Measurements from ENCODE around the gene MMP25. TPM values are rescaled to one million over a fixed set of nuclear protein-coding genes. Genes with fewer than 3 reads are reported as not detected.

Gene MMP25
- total RNA-seq, 6 donors from 2014 or later, result 10.0 to 41.4 (median 20.5) TPM

DNA sequence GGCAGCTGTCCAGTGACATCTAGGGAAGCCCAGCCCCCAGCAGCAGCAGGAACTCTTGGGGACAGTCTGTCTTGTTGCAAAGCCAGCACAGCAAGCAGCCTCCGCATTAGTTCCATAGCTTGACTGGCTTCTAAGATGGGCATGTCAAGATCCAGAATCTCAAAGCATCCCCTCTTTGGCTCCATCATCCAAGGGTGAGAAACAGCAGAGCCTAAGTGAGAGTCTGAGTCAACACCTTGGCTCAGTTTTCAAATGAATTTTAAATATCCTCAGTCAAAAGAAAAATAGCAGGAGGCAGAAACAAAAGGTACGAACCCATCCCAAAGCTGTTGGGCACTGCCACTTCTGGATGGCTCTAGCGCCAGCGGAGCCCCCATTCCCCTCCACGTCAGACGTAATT lies 31.4 kb upstream of the MMP25 start:
- no peak for ATAC-seq (ENCODE audit: low FRiP score in 2 of 2)
- Histone ChIP-seq H3K36me3 (no peaks in the 10 kb centered on the region), H3K4me1 (peaks cover 15 to 36% (median 26%) of the 10 kb centered on the region in 4 donors), H3K4me3 (no peak overlapping the region), H3K27me3 (peaks cover 0 to 10% (median 3%) of the 10 kb centered on the region in 4 donors), H3K9me3 (no peaks in the 10 kb centered on the region), H3K27ac (no peak overlapping the region)
- no peak for TF ChIP-seq EP300 (IDR thresholded peaks at IDR 0.05)
- TF ChIP-seq, protein P1, sequence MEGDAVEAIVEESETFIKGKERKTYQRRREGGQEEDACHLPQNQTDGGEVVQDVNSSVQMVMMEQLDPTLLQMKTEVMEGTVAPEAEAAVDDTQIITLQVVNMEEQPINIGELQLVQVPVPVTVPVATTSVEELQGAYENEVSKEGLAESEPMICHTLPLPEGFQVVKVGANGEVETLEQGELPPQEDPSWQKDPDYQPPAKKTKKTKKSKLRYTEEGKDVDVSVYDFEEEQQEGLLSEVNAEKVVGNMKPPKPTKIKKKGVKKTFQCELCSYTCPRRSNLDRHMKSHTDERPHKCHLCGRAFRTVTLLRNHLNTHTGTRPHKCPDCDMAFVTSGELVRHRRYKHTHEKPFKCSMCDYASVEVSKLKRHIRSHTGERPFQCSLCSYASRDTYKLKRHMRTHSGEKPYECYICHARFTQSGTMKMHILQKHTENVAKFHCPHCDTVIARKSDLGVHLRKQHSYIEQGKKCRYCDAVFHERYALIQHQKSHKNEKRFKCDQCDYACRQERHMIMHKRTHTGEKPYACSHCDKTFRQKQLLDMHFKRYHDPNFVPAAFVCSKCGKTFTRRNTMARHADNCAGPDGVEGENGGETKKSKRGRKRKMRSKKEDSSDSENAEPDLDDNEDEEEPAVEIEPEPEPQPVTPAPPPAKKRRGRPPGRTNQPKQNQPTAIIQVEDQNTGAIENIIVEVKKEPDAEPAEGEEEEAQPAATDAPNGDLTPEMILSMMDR (IDR thresholded peaks at IDR 0.05), result no peak
- TF ChIP-seq POLR2A (IDR thresholded peaks at IDR 0.05), result no peak
- TF ChIP-seq POLR2AphosphoS5 (IDR thresholded peaks at IDR 0.05), result no peak
- DNase-seq, result no peak
- 82 to 91% methylated on average over 5 to 6 of the region's 6 CpGs for WGBS, 2 donors

GRCh38 chr16:3015865-3016521 lies 30.4 kb upstream of the MMP25 start:
- Histone ChIP-seq H3K4me3 (no peak overlapping the region), H3K27me3 (peaks cover 0 to 10% (median 3%) of the 10 kb centered on the region in 4 donors), H3K4me1 (peaks cover 16 to 35% (median 27%) of the 10 kb centered on the region in 4 donors), H3K9me3 (no peaks in the 10 kb centered on the region), H3K27ac (no peak overlapping the region), H3K36me3 (no peaks in the 10 kb centered on the region)
- WGBS, 2 donors, result 68 to 88% methylated on average over 7 to 10 of the region's 13 CpGs
- no peak for TF ChIP-seq POLR2AphosphoS5 (IDR thresholded peaks at IDR 0.05)
- TF ChIP-seq, protein P1 (IDR thresholded peaks at IDR 0.05), result no peak
- no peak for TF ChIP-seq EP300 (IDR thresholded peaks at IDR 0.05)
- TF ChIP-seq POLR2A (IDR thresholded peaks at IDR 0.05), result no peak
- ATAC-seq (ENCODE audit: low FRiP score in 2 of 2) (no peak), DNase-seq (no peak)

- WGBS, 2 donors, result 61 to 86% methylated on average over 6 to 13 of the region's 20 CpGs
- ATAC-seq (ENCODE audit: low FRiP score in 2 of 2) (no peak), DNase-seq (no peak)
- TF ChIP-seq, protein P1 (IDR thresholded peaks at IDR 0.05), result no peak
- H3K36me3 ChIP-seq, result peaks cover 0 to 5% (median 0%) of the 10 kb centered on the region in 4 donors
- no peak overlapping the region for H3K27ac ChIP-seq
- H3K9me3 ChIP-seq, result no peaks in the 10 kb centered on the region
- peaks cover 26 to 43% (median 36%) of the 10 kb centered on the region in 4 donors for H3K4me1 ChIP-seq
- H3K4me3 ChIP-seq, result no peak overlapping the region
- peaks cover 0 to 10% (median 3%) of the 10 kb centered on the region in 4 donors for H3K27me3 ChIP-seq
These were observed 29.0 kb upstream of the MMP25 start for GRCh38 chr16:3017344-3017743.

DNA sequence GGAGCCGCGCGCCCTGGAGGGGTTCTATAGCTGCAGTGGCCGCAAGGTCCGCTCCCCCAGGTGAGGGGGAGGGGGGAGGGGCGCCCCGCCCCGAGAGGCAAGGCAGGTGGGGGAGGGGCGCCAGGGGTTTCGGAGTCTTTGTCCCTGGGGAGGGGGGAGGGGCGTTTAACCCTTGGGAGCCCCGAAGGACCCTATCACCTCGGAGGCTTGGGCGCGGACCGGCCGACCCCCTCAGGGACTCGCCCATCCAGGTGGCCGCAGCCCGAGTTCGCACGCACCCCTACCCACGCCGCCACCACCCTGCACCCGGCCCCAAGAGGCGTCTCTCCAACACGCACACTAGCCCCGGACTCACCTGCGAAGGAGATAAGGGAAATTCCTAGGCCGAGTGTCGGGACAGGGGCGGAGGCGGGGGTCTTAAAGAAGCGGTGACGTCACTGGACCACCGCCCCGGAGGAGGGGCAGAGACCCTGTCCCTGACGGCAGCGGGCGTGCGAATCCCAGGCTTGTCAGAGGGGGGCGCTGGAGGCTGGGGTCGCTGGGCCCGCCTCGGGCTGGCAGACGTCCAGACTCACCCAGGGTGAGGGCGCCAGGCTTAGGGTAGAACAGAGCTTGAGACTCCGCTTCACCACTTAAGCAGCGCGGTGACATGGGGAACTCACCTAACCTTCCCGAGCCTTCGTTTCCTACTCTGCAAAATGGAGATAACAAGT lies 28.4 kb upstream of the MMP25 start, which contains the start of gene CLDN6:
TSS of gene CLDN6 (minus strand) at position 390 of the 713 bp plus-strand sequence. CDS start 2,162 bp downstream, outside the sequence.
- TF ChIP-seq EP300 (IDR thresholded peaks at IDR 0.05), result no peak
- TF ChIP-seq, protein P1 (IDR thresholded peaks at IDR 0.05), result peak in 1 of 6 experiments; percentile 40
- TF ChIP-seq POLR2A (IDR thresholded peaks at IDR 0.05), result no peak
- peaks cover 0 to 5% (median 0%) of the 10 kb centered on the region in 4 donors for H3K36me3 ChIP-seq
- no peaks in the 10 kb centered on the region for H3K9me3 ChIP-seq
- peaks cover 32 to 49% (median 40%) of the 10 kb centered on the region in 4 donors for H3K4me1 ChIP-seq
- 19 to 20% methylated on average over 13 to 15 of the region's 52 CpGs for WGBS, 2 donors
- H3K4me3 ChIP-seq, result no peak within 1 kb of the TSS
- ATAC-seq (ENCODE audit: low FRiP score in 2 of 2), result no peak
- DNase-seq, result no peak
- H3K27ac ChIP-seq, result no peak within 1 kb of the TSS
- peaks cover 0 to 10% (median 3%) of the 10 kb centered on the region in 4 donors for H3K27me3 ChIP-seq
